Spinal cord (tissue), 10 donors: ENCODE data around the gene SYT2. TPM values are rescaled to one million over a fixed set of nuclear protein-coding genes. Genes with fewer than 3 reads are reported as not detected.
"Not testable (repeated sequence)": the region's sequence is repeated elsewhere in the genome, so short reads cannot be mapped to it uniquely, and the experiment has no call there.

ENCODE experiments used
- DNase-seq, 6 donors: peaks; one replicate each; pipeline versions ENCODE4 v3.0.0 to v3.0.0-alpha.2; 2013 to 2015; ENCODE audit warnings: low spot score in 6 of 6, low read depth in 4 of 6
- H3K27ac ChIP-seq: one replicate; pipeline ENCODE4 v1.5.1; 2013; ENCODE audit warnings: low read depth, low read length, control low read depth
- H3K27me3 ChIP-seq: one replicate; pipeline ENCODE4 v1.6.1; 2013; ENCODE audit warnings: low read length; ENCODE audit not compliant: control insufficient read depth, insufficient read depth
- H3K36me3 ChIP-seq: one replicate; pipeline ENCODE4 v1.6.1; 2013; ENCODE audit warnings: low read length; ENCODE audit not compliant: control insufficient read depth, insufficient read depth
- H3K4me1 ChIP-seq: one replicate; pipeline ENCODE4 v1.6.1; 2013; ENCODE audit warnings: low read length; ENCODE audit not compliant: control insufficient read depth, insufficient read depth
- H3K4me3 ChIP-seq: one replicate; pipeline ENCODE4 v1.5.1; 2013; ENCODE audit warnings: low read depth, low read length, control low read depth
- H3K9me3 ChIP-seq: one replicate; pipeline ENCODE4 v1.6.1; 2013; ENCODE audit warnings: low read length; ENCODE audit not compliant: control insufficient read depth, insufficient read depth
- WGBS: methylation state at CpG from one replicate; pipeline ENCODE4 v1.1.5; 2013; ENCODE audit warnings: missing lambda C conversion rate; ENCODE audit not compliant: insufficient coverage; 5-methylcytosine and 5-hydroxymethylcytosine counted together
- polyA plus RNA-seq, 2 donors: library from polyadenylated mRNA; unstranded; fragments of 120-200 nt; gene quantifications; one replicate each; pipeline ENCODE4 v1.2.1, GENCODE V29; 2013; ENCODE audit not compliant: insufficient read length in 2 of 2
- total RNA-seq, 2 donors: library from RNA; depleted of rRNA in 1 of 2; stranded (reverse); fragments of 120-200 nt in 1 of 2; fragments of >200 nt in 1 of 2; gene quantifications; one replicate each; pipeline versions ENCODE4 v1.2.3 to v1.2.4, GENCODE V29; 2013 to 2014
- donor health status: healthy.

The SYT2 gene
- total and polyA plus RNA-seq, 4 donors: 11.1 to 59.2 (median 48.8) TPM

DNA sequence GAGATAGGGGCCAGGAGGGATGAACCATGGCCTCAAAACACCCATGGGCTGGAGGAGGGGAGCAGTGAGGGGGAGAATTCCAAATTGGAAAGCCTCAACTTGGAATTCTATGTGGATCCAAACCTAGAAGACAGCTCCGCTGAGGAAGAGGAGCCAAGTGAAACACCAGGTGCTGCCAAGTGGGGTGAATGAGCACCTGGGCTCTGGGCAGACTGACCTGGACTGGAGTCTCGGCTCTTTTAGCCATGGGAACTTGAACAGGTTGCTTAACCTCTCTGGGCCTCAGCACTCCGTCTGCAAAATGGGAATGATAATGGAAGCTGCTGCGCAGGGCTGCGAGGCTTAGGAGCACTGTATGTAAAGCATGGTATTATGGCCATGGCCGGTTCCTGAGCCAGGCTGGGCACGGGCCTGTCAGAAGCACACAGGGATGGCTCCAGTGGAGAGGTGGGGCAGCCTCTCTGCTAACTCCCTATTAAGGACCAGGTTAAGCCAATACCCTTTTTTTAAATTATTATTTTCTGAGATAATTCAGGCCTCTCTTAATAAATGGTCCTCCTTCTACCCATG lies 81.5 kb downstream of the SYT2 start:
- no peak for DNase-seq
- Histone ChIP-seq H3K36me3 (peaks cover 3% of the 10 kb centered on the region), H3K27ac (no peak overlapping the region), H3K4me1 (peaks cover 17% of the 10 kb centered on the region), H3K27me3 (no peaks in the 10 kb centered on the region), H3K9me3 (no peaks in the 10 kb centered on the region), H3K4me3 (no peak overlapping the region)
- 83% methylated on average over 6 of the region's 7 CpGs for WGBS

DNA sequence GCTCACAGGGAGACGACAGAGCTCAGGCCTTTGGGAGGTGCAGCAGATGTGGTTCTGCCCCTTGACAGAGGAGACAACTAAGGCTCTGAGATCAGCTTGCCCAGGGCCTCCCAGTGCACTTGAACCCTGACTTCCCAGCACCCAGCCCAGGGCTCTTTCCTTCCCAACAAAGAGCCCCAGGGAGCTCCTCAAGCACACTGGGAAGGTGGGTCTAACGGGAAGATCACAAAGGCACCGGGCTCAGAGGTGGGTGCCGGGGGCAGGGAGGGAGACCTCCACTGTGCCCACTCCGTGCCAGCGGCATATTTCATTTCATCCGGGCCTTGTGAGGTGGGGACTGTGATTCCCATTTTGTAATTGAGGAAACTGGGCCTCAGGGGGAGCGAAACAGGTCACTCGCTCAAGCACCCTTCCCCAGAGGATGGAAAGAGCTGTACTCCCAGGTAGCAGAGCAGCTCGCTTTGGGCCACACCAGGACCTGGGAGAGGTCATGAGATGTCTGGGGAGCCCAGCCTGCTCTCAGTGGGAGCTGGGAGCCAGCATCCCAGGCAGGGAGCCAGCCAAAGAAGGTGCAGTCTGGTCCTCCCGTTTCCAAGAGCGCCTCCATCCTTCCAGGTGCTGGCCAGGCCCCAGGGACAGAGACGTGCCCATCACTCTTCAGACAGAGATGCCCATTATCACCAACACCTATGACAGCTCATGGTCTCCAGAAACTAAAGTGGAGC lies 82.3 kb downstream of the SYT2 start:
- WGBS: 91% methylated on average over 12 of the region's 13 CpGs
- peaks cover 24% of the 10 kb centered on the region for H3K4me1 ChIP-seq
- H3K9me3 ChIP-seq: no peaks in the 10 kb centered on the region
- no peaks in the 10 kb centered on the region for H3K27me3 ChIP-seq
- no peak for DNase-seq
- peaks cover 3% of the 10 kb centered on the region for H3K36me3 ChIP-seq
- H3K27ac ChIP-seq: no peak overlapping the region
- H3K4me3 ChIP-seq: no peak overlapping the region

DNA sequence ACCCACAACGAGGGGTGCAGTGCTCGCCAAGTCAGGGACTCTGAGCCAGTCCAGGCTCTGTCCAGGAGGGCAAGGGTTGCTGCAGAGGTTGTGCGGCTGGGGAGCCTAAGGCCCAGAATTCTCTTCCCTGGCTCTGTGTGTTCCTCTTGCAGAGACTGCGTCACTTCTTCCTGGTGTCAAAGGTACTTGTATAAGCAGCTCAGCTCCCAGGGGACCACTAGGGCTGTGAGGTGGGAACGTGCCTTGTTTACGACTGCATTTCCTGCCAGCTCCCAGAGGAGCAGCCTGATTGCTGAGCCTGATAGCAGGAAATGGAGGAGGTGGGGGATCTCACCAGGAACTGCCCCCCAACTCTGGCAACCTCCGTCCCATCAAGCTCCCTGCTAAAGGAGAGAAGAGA lies 83.2 kb downstream of the SYT2 start:
- peak in 1 of 6 donors; percentile 72 for DNase-seq
- peaks cover 27% of the 10 kb centered on the region for H3K4me1 ChIP-seq
- H3K27ac ChIP-seq, H3K27me3 ChIP-seq, H3K36me3 ChIP-seq, H3K9me3 ChIP-seq, H3K4me3 ChIP-seq: not testable (repeated sequence)
- WGBS: 58% methylated on average over 6 of the region's 7 CpGs

DNA sequence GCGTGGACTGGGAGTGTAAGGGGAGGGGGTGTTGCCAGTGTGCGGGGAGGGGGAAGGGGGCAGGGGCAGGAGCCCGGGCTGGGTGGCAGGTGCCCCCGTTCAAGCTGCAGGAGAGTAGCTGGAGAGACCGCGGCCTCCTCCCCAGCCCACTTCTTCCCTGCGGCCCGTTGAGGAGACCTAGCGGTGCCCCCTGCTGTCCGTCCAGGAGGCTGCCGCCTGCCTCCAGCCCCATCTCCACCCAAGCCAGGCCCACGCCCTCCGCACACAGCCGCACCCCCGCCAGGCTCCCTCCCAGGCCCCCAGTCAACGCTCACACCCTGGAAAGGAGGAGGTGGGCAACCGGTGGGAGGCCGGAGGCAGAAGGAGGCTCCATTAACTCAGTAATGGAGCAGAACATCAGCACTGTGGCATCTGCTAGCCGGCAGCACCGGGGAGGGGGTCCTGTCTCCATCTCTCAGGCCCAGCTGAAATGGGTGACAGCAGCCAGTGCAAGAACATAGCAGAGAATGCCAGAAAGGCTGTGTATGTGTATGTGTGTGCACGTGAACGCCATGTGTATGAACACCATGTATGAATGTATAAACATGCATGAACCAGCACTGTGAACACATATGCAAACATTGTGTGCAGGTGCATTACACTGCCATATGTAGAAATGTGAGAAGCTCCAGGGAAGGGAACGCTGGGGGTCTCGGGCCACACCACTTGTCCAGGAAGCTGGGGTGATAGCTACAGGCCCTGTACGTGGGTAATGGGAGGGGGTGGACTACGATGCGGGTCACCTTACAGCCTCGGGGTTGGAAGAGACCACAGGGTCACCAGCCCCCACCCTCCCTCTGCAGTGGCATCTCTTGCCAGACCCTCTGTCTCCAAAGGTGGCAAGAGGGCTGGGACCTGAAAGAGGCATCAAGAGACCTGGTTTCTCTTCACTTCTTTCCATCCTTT lies 84.6 kb downstream of the SYT2 start:
- WGBS: 22% methylated on average over 8 of the region's 28 CpGs
- peak in 2 of 6 donors; percentile 61 to 77 for DNase-seq
- Histone ChIP-seq H3K27ac (no peak overlapping the region), H3K4me1 (peaks cover 20% of the 10 kb centered on the region), H3K9me3 (no peaks in the 10 kb centered on the region), H3K36me3 (peaks cover 3% of the 10 kb centered on the region), H3K4me3 (no peak overlapping the region), H3K27me3 (no peaks in the 10 kb centered on the region)

DNA sequence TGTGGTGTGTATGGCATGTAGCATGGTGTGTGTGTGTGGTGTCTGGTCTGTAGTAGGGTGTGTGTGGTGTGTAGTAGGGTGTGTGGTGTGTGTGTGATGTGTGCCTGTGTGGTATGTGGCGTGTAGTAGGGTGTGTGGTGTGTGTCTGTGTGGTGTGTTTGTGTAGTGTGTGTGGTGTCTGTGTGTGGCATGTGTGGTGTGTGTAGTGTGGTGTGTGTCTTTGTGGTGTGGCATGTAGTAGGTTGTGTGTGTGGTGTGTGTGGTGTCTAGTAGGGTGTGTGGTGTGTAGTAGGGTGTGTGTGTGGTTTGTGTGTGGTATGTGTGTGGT lies 85.5 kb downstream of the SYT2 start:
- Histone ChIP-seq H3K27ac (no peak overlapping the region), H3K4me3 (no peak overlapping the region), H3K27me3 (no peaks in the 10 kb centered on the region), H3K4me1 (peaks cover 20% of the 10 kb centered on the region), H3K9me3 (no peaks in the 10 kb centered on the region), H3K36me3 (peaks cover 3% of the 10 kb centered on the region)
- no peak for DNase-seq
- WGBS: 93% methylated on average over 1 of the region's 1 CpG

DNA sequence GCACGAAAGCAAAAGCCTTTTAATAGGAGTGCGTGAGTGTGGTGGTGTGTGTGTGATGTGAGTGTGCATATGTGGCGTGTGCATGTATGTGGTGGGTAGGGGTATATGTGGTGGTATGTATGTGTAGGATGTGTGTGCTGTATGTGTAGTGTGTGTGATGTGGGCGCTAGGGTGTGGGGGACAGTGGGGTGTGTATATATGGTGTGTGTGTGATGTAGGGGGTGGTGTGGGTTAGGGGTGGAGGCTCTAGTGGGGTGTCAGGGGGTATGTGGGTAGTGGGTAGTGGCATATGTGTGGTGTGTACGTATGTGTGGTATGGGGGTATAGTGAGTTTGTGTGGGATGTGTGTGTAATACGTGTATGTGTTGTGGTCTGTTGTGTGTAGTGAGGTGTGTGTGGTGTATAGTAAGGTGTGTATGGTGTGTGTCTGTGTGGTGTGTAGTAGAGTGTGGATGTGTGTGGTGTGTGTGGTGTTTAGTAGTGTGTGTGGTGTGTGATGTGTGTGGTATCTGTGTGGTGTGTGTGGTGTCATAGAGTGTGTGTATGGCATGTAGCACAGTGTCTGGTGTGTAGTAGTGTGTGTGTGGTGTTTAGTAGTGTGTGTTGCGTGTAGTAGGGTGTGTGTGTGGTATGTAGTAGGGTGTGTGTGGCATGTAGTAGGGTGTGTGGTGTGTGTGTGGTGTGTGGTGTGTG lies 86.0 kb downstream of the SYT2 start:
- WGBS: 90% methylated on average over 7 of the region's 7 CpGs
- H3K9me3 ChIP-seq: no peaks in the 10 kb centered on the region
- H3K4me1 ChIP-seq: peaks cover 21% of the 10 kb centered on the region
- peaks cover 3% of the 10 kb centered on the region for H3K36me3 ChIP-seq
- no peak for DNase-seq
- no peak overlapping the region for H3K4me3 ChIP-seq
- H3K27me3 ChIP-seq: no peaks in the 10 kb centered on the region
- no peak overlapping the region for H3K27ac ChIP-seq

DNA sequence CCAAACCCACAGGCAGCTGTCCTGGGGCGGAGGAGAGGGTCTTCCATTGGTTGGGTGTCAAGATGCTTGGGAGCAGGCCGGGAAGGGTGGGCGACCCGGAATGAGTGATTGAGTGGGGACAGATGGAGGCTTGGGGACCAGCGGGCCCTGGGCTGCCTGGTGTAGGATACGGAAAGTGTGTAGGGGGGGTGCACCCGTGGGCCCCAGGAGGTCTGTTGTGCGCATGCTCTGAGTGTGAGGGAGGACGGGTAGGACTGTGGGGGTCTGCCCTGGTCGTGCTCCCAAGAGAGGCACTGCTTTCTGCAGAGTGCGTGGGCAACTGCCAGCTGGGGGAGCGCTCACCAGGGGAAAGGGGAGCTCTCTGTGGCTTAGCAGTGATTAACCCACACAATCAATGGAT lies 86.8 kb downstream of the SYT2 start:
- WGBS: 75% methylated on average over 4 of the region's 12 CpGs
- DNase-seq, H3K9me3 ChIP-seq, H3K4me3 ChIP-seq, H3K27me3 ChIP-seq, H3K27ac ChIP-seq, H3K36me3 ChIP-seq: not testable (repeated sequence)
- H3K4me1 ChIP-seq: peaks cover 28% of the 10 kb centered on the region

DNA sequence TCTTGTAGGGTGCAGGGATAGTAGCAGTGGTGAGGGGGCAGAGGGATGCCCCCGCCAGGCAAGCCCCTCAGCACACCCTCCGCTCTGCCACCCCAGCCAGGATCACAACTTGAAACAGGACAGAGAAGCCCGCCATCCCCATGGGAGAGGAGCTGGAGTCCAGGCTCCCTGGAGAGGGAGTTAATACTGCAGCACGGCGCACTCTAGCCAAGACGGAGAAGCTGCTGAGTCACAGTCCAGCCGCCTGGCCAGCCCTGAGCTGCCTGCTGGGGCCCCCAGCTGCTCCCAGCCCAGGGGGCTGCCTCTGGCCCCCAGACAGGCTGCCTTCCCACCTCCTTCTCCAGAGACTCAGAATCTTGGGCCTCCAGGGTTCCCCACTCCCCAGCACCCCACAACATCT lies 87.2 kb downstream of the SYT2 start:
- Histone ChIP-seq H3K4me1 (peaks cover 32% of the 10 kb centered on the region), H3K4me3 (no peak overlapping the region), H3K27me3 (no peaks in the 10 kb centered on the region), H3K27ac (no peak overlapping the region), H3K9me3 (no peaks in the 10 kb centered on the region), H3K36me3 (peaks cover 3% of the 10 kb centered on the region)
- 45% methylated on average over 5 of the region's 7 CpGs for WGBS
- DNase-seq: no peak

DNA sequence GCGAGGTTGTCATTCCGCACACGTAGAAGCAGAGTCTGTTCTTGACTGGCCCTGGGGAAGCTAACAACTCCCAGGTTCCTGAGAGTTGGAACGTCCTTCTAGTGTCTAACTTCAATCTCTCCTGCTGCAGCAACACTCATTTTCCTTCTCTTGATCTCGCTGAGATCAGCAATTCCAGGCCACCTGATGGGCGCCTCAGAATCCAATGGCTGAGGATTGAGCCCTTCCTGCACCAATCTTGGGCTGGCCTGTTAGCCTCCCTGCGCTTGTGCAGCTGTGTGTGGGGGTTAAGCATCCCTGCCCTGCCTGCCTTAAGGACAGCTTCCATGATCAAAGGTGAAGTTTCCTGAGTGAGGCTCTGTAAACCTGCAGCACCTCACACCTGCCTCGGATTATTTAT lies 87.9 kb downstream of the SYT2 start:
- DNase-seq: no peak
- H3K9me3 ChIP-seq: no peaks in the 10 kb centered on the region
- H3K4me3 ChIP-seq: no peak overlapping the region
- H3K27ac ChIP-seq: no peak overlapping the region
- H3K4me1 ChIP-seq: peaks cover 33% of the 10 kb centered on the region
- H3K27me3 ChIP-seq: no peaks in the 10 kb centered on the region
- WGBS: 77% methylated on average over 7 of the region's 8 CpGs
- peaks cover 3% of the 10 kb centered on the region for H3K36me3 ChIP-seq
